Measurements from ENCODE around the gene PPP2CA. TPM values are rescaled to one million over a fixed set of nuclear protein-coding genes. Genes with fewer than 3 reads are reported as not detected.
A peak's percentile ranks its signal among the peaks of the same experiment; 100 is the strongest.

PPP2CA gene
- total and polyA plus RNA-seq, 5 donors = 57.9 to 178 (median 135) TPM

GRCh38 chr5:134189031-134189430, 36.8 kb downstream of the PPP2CA start:
- WGBS = 89% methylated on average over 3 of the region's 3 CpGs
- no peaks in the 10 kb centered on the region for H3K4me1 ChIP-seq (ENCODE audit: control insufficient read depth, insufficient read depth, low read length)
- intact Hi-C loops (cut with DNase I) = loop anchor here in 1 of 4 donors (5.0 kb wide), 1 partner anchor 103 kb away; no protein-coding TSS in a partner anchor
- H3K9me3 ChIP-seq (ENCODE audit: control insufficient read depth, low read length) = no peaks in the 10 kb centered on the region
- ATAC-seq (no peak), DNase-seq (no peak)
- H3K4me3 ChIP-seq (ENCODE audit: low read length) = no peak overlapping the region
- H3K27ac ChIP-seq (ENCODE audit: low read length) = no peak overlapping the region
- H3K27me3 ChIP-seq (ENCODE audit: control insufficient read depth, insufficient read depth) = no peaks in the 10 kb centered on the region

- 93% methylated on average over 1 of the region's 1 CpG for WGBS
- Histone ChIP-seq H3K27me3 (ENCODE audit: control insufficient read depth, insufficient read depth) (no peaks in the 10 kb centered on the region), H3K4me1 (ENCODE audit: control insufficient read depth, insufficient read depth, low read length) (no peaks in the 10 kb centered on the region), H3K9me3 (ENCODE audit: control insufficient read depth, low read length) (no peaks in the 10 kb centered on the region), H3K27ac (ENCODE audit: low read length) (no peak overlapping the region), H3K4me3 (ENCODE audit: low read length) (no peak overlapping the region)
- ATAC-seq (no peak), DNase-seq (no peak)
- intact Hi-C loops (cut with DNase I) = loop anchor here in 1 of 4 donors (5.0 kb wide), 1 partner anchor 104 kb away; no protein-coding TSS in a partner anchor
Measured at GRCh38 chr5:134188092-134188491, 37.8 kb downstream of the PPP2CA start.

GRCh38 chr5:134184155-134185135, 41.4 kb downstream of the PPP2CA start:
- no peak overlapping the region for H3K27ac ChIP-seq (ENCODE audit: low read length)
- DNase-seq = peak; percentile 58 to 79 (median 77)
- no peak overlapping the region for H3K4me3 ChIP-seq (ENCODE audit: low read length)
- 56% methylated on average over 11 of the region's 11 CpGs for WGBS
- H3K27me3 ChIP-seq (ENCODE audit: control insufficient read depth, insufficient read depth) = no peaks in the 10 kb centered on the region
- ATAC-seq = peak; percentile 83 to 84
- intact Hi-C loops (cut with DNase I) = loop anchor here (2.0 to 5.0 kb wide), 3 partner anchors 103 to 108 kb away; no protein-coding TSS in a partner anchor
- H3K9me3 ChIP-seq (ENCODE audit: control insufficient read depth, low read length) = no peaks in the 10 kb centered on the region
- no peaks in the 10 kb centered on the region for H3K4me1 ChIP-seq (ENCODE audit: control insufficient read depth, insufficient read depth, low read length)

GRCh38 chr5:134183481-134183880, 42.4 kb downstream of the PPP2CA start:
- Histone ChIP-seq H3K9me3 (ENCODE audit: control insufficient read depth, low read length) (no peaks in the 10 kb centered on the region), H3K27ac (ENCODE audit: low read length) (no peak overlapping the region), H3K4me3 (ENCODE audit: low read length) (no peak overlapping the region), H3K27me3 (ENCODE audit: control insufficient read depth, insufficient read depth) (no peaks in the 10 kb centered on the region), H3K4me1 (ENCODE audit: control insufficient read depth, insufficient read depth, low read length) (no peaks in the 10 kb centered on the region)
- ATAC-seq (no peak), DNase-seq (no peak)
- intact Hi-C loops (cut with DNase I) = loop anchor here in 1 of 4 donors (5.0 kb wide), 1 partner anchor 104 kb away; no protein-coding TSS in a partner anchor

GRCh38 chr5:134178096-134178419, 47.8 kb downstream of the PPP2CA start:
- no peak for DNase-seq
- Histone ChIP-seq H3K9me3 (ENCODE audit: control insufficient read depth, low read length) (no peaks in the 10 kb centered on the region), H3K4me3 (ENCODE audit: low read length) (no peak overlapping the region), H3K27me3 (ENCODE audit: control insufficient read depth, insufficient read depth) (no peaks in the 10 kb centered on the region), H3K4me1 (ENCODE audit: control insufficient read depth, insufficient read depth, low read length) (no peaks in the 10 kb centered on the region), H3K27ac (ENCODE audit: low read length) (no peak overlapping the region)
- 78% methylated on average over 3 of the region's 3 CpGs for WGBS
- intact Hi-C loops (cut with DNase I) = loop anchor here in 1 of 4 donors (10.0 kb wide), 1 partner anchor 407 kb away; no protein-coding TSS in a partner anchor
- ATAC-seq = no peak

- no peaks in the 10 kb centered on the region for H3K9me3 ChIP-seq (ENCODE audit: control insufficient read depth, low read length)
- no peaks in the 10 kb centered on the region for H3K4me1 ChIP-seq (ENCODE audit: control insufficient read depth, insufficient read depth, low read length)
- ATAC-seq = peak; percentile 52 to 61
- WGBS = 21% methylated on average over 29 of the region's 29 CpGs
- peak overlapping the region; percentile 89 for H3K4me3 ChIP-seq (ENCODE audit: low read length)
- H3K27me3 ChIP-seq (ENCODE audit: control insufficient read depth, insufficient read depth) = no peaks in the 10 kb centered on the region
- intact Hi-C loops (cut with DNase I) = loop anchor here in 1 of 4 donors (10.0 kb wide), 1 partner anchor 407 kb away; no protein-coding TSS in a partner anchor
- peak overlapping the region; percentile 90 for H3K27ac ChIP-seq (ENCODE audit: low read length)
- peak in 2 of 3 donors; percentile 25 to 60 for DNase-seq
Measured at GRCh38 chr5:134177369-134178095, 48.3 kb downstream of the PPP2CA start.

- H3K4me1 ChIP-seq (ENCODE audit: control insufficient read depth, insufficient read depth, low read length) = no peaks in the 10 kb centered on the region
- peak within 1 kb of the TSS; percentile 90 for H3K27ac ChIP-seq (ENCODE audit: low read length)
- peak; percentile 90 to 92 for ATAC-seq
- no peaks in the 10 kb centered on the region for H3K27me3 ChIP-seq (ENCODE audit: control insufficient read depth, insufficient read depth)
- H3K4me3 ChIP-seq (ENCODE audit: low read length) = peak within 1 kb of the TSS; percentile 89
- H3K9me3 ChIP-seq (ENCODE audit: control insufficient read depth, low read length) = no peaks in the 10 kb centered on the region
- 1% methylated on average over 92 of the region's 92 CpGs for WGBS
- intact Hi-C loops (cut with DNase I) = loop anchor here in 1 of 4 donors (10.0 kb wide), 1 partner anchor 408 kb away; no protein-coding TSS in a partner anchor
- peak; percentile 87 to 95 (median 94) for DNase-seq
Measured at GRCh38 chr5:134176511-134177368, 49.1 kb downstream of the PPP2CA start, which contains the start of gene SKP1. Gene SKP1 (minus strand): TSS chr5:134176950. CDS start chr5:134174022, 2,928 bp downstream.

GRCh38 chr5:134175921-134176510, 49.9 kb downstream of the PPP2CA start:
- no peaks in the 10 kb centered on the region for H3K9me3 ChIP-seq (ENCODE audit: control insufficient read depth, low read length)
- peak overlapping the region; percentile 90 for H3K27ac ChIP-seq (ENCODE audit: low read length)
- no peaks in the 10 kb centered on the region for H3K27me3 ChIP-seq (ENCODE audit: control insufficient read depth, insufficient read depth)
- intact Hi-C loops (cut with DNase I) = loop anchor here in 1 of 4 donors (10.0 kb wide), 1 partner anchor 409 kb away; no protein-coding TSS in a partner anchor
- peak overlapping the region; percentile 89 for H3K4me3 ChIP-seq (ENCODE audit: low read length)
- WGBS = under 1% methylated on average over 31 of the region's 31 CpGs
- ATAC-seq (peak; percentile 19 to 42), DNase-seq (peak; percentile 36 to 76 (median 73))
- H3K4me1 ChIP-seq (ENCODE audit: control insufficient read depth, insufficient read depth, low read length) = no peaks in the 10 kb centered on the region

GRCh38 chr5:134174841-134175839, 50.7 kb downstream of the PPP2CA start:
- no peaks in the 10 kb centered on the region for H3K4me1 ChIP-seq (ENCODE audit: control insufficient read depth, insufficient read depth, low read length)
- no peak overlapping the region for H3K27ac ChIP-seq (ENCODE audit: low read length)
- peak overlapping the region; percentile 89 for H3K4me3 ChIP-seq (ENCODE audit: low read length)
- no peaks in the 10 kb centered on the region for H3K27me3 ChIP-seq (ENCODE audit: control insufficient read depth, insufficient read depth)
- H3K9me3 ChIP-seq (ENCODE audit: control insufficient read depth, low read length) = no peaks in the 10 kb centered on the region
- ATAC-seq (no peak), DNase-seq (no peak)
- intact Hi-C loops (cut with DNase I) = loop anchor here in 1 of 4 donors (10.0 kb wide), 1 partner anchor 410 kb away; no protein-coding TSS in a partner anchor
- WGBS = 27% methylated on average over 10 of the region's 10 CpGs
